Transverse colon (tissue), 4 donors: ENCODE data around the gene HOXA3. TPM values are rescaled to one million over a fixed set of nuclear protein-coding genes. Genes with fewer than 3 reads are reported as not detected.
A peak's percentile ranks its signal among the peaks of the same experiment; 100 is the strongest.

Experiments used
- DNase-seq: peaks from one replicate; pipeline ENCODE4 v3.0.0-alpha.2; 2019
- H3K27ac ChIP-seq, 4 donors: fragments of 200-600 bp; sonication (generic); 2 replicates each; pipeline ENCODE4 v1.5.1; 2016 to 2018; ENCODE audit warnings: inconsistent platforms in 4 of 4
- H3K27me3 ChIP-seq: fragments of 200-600 bp; sonication (generic); 2 replicates; pipeline ENCODE4 v1.5.1; 2017; ENCODE audit warnings: inconsistent platforms
- H3K36me3 ChIP-seq, 4 donors: fragments of 200-600 bp; sonication (generic); 2 replicates each; pipeline ENCODE4 v1.5.1; 2017 to 2019; ENCODE audit warnings: inconsistent platforms in 4 of 4
- H3K4me1 ChIP-seq, 4 donors: fragments of 200-600 bp; sonication (generic); 2 replicates each; pipeline ENCODE4 v1.5.1; 2017 to 2020; ENCODE audit warnings: inconsistent platforms in 4 of 4
- H3K4me3 ChIP-seq, 4 donors: fragments of 200-600 bp; sonication (generic); 1 replicate in 1 of 4; 2 replicates in 3 of 4; pipeline versions ENCODE4 v1.5.1 to v1.6.1; 2017 to 2019; ENCODE audit warnings: inconsistent platforms in 4 of 4
- H3K9me3 ChIP-seq, 2 donors: fragments of 200-600 bp; sonication (generic); 2 replicates each; pipeline ENCODE4 v1.5.1; 2017 to 2019; ENCODE audit warnings: inconsistent platforms in 2 of 2
- CTCF ChIP-seq, 5 experiments: fragments of 200-600 bp in 3 of 5; fragments of 450-650 bp in 2 of 5; sonication (generic) in 3 of 5; IDR thresholded peaks; 1 replicate in 2 of 5; 2 replicates in 3 of 5; pipeline ENCODE4 v1.5.1; 2016 to 2017; ENCODE audit warnings: antibody characterized with exemption in 5 of 5, inconsistent platforms in 3 of 5, mild to moderate bottlenecking in 2 of 5, moderate library complexity in 1 of 5
- EP300 ChIP-seq: sonication (generic); formaldehyde crosslinking; IDR thresholded peaks from one replicate; pipeline ENCODE4 v1.6.1; 2017; ENCODE audit warnings: antibody characterized with exemption, low read depth
- POLR2A ChIP-seq: fragments of 450-650 bp; IDR thresholded peaks from one replicate; pipeline ENCODE4 v1.6.1; 2016; ENCODE audit warnings: antibody characterized with exemption, mild to moderate bottlenecking, moderate library complexity
- POLR2AphosphoS5 ChIP-seq, 3 donors: sonication (generic); formaldehyde crosslinking; IDR thresholded peaks; one replicate each; pipeline ENCODE4 v1.6.1; 2016; ENCODE audit warnings: antibody characterized with exemption in 3 of 3
- WGBS, 2 donors: methylation state at CpG; one replicate each; pipeline ENCODE4 v1.1.5; 2018; ENCODE audit warnings: low coverage in 1 of 2; 5-methylcytosine and 5-hydroxymethylcytosine counted together
- in situ Hi-C, 4 donors: fragments of 200-750 bp; cut with MboI; loops; one replicate each; pipeline versions ENCODE4 v1.15.0 to v1.15.1; 2017; ENCODE audit warnings: low sequenced_read_pairs in 3 of 4, low pct_ligation_motif_present in 1 of 4, low pct_unique_long_range_greater_than_20kb in 1 of 4
- intact Hi-C: fragments of 100-400 bp; cut with DNase I; formaldehyde crosslinking; loops from one replicate; pipeline ENCODE4 v1.15.1; 2023; ENCODE audit warnings: low total_unique reads
- total RNA-seq, 4 donors: library from RNA; depleted of rRNA; stranded (reverse); fragments of >200 nt; gene quantifications; one replicate each; pipeline ENCODE4 v1.1.0, GENCODE V29; 2016

The HOXA3 gene
- total RNA-seq, 4 donors from 2014 or later, result 14.1 to 27.3 (median 15.7) TPM

DNA sequence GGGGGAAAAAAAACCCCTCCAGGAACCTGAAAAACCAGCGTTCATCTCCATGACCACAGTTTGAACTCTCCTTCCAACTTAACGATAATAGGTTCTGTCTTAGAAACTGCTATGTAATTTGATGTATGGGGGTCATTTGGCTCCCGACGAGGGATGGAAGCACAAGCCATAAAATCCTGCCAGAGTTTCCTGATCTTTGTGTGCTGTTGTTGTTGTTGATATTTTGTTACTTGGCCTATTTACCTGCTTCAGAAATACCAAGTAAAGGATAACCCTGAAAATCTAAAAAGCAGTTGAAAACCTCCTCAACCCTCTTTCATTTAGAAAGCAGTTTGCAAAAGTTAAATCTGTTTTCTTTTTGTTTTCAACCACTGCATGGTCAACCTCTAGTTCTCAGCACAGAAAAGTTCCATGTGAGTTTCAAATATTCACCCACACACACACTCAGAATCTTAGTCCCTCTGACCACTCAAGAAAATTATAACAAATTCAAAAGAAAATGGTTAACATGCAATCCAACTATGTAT is 40.6 kb downstream of the HOXA3 start:
- WGBS, 2 donors, result 11 to 29% methylated on average over 4 of the region's 4 CpGs
- H3K36me3 ChIP-seq, result no peaks in the 10 kb centered on the region
- TF ChIP-seq POLR2A (no peak), CTCF (IDR thresholded peaks at IDR 0.05) (no peak), EP300 (no peak), POLR2AphosphoS5 (IDR thresholded peaks at IDR 0.05) (no peak)
- peak overlapping the region; percentile 90 to 96 (median 92) for H3K27ac ChIP-seq
- DNase-seq, result no peak
- peaks cover 10 to 91% (median 67%) of the 10 kb centered on the region in 4 donors for H3K4me1 ChIP-seq
- H3K9me3 ChIP-seq, result no peaks in the 10 kb centered on the region
- intact Hi-C loops (no loop called here), in situ Hi-C loops (no loop called here)
- H3K4me3 ChIP-seq, result no peak overlapping the region
- no peaks in the 10 kb centered on the region for H3K27me3 ChIP-seq

GRCh38 chr7:27111042-27111750 is 41.2 kb downstream of the HOXA3 start:
- H3K27me3 ChIP-seq, result no peaks in the 10 kb centered on the region
- H3K36me3 ChIP-seq, result no peaks in the 10 kb centered on the region
- peak overlapping the region; percentile 90 to 96 (median 92) for H3K27ac ChIP-seq
- in situ Hi-C loops, result no loop called here
- H3K4me3 ChIP-seq, result peak overlapping the region in 2 of 4 donors; percentile 17 to 34
- peaks cover 10 to 89% (median 63%) of the 10 kb centered on the region in 4 donors for H3K4me1 ChIP-seq
- TF ChIP-seq POLR2A (no peak), POLR2AphosphoS5 (IDR thresholded peaks at IDR 0.05) (peak in 1 of 3 donors; percentile 34)
- no peak for DNase-seq
- 27 to 46% methylated on average over 5 to 6 of the region's 6 CpGs for WGBS, 2 donors
- H3K9me3 ChIP-seq, result no peaks in the 10 kb centered on the region
- intact Hi-C loops, result no loop called here

GRCh38 chr7:27110186-27111031 is 42.0 kb downstream of the HOXA3 start:
- peak overlapping the region in 2 of 4 donors; percentile 17 to 34 for H3K4me3 ChIP-seq
- 49% methylated on average over 62 of the region's 66 CpGs; no CpG with 5 or more reads in 1 of the 2 donors for WGBS, 2 donors
- peak overlapping the region; percentile 90 to 96 (median 92) for H3K27ac ChIP-seq
- TF ChIP-seq POLR2AphosphoS5 (IDR thresholded peaks at IDR 0.05) (peak; percentile 52 to 60 (median 53)), EP300 (no peak)
- intact Hi-C loops (no loop called here), in situ Hi-C loops (no loop called here)
- no peaks in the 10 kb centered on the region for H3K27me3 ChIP-seq
- H3K36me3 ChIP-seq, result no peaks in the 10 kb centered on the region
- peak; percentile 78 for DNase-seq
- H3K4me1 ChIP-seq, result peaks cover 10 to 89% (median 59%) of the 10 kb centered on the region in 4 donors
- H3K9me3 ChIP-seq, result no peaks in the 10 kb centered on the region

- H3K4me1 ChIP-seq, result peaks cover 10 to 90% (median 59%) of the 10 kb centered on the region in 4 donors
- intact Hi-C loops, result loop anchor here (5.0 kb wide), 1 partner anchor 38 kb away; the partner anchor contains the start of gene HOXA6
These were observed 42.8 kb downstream of the HOXA3 start for GRCh38 chr7:27109466-27110185.

More at GRCh38 chr7:27109466-27110185, 42.8 kb downstream of the HOXA3 start:
- no peak for TF ChIP-seq POLR2A
- TF ChIP-seq CTCF (IDR thresholded peaks at IDR 0.05), result no peak
- TF ChIP-seq EP300, result no peak
- no peak for TF ChIP-seq POLR2AphosphoS5 (IDR thresholded peaks at IDR 0.05)
- in situ Hi-C loops, result no loop called here
- no peak for DNase-seq
- Histone ChIP-seq H3K9me3 (no peaks in the 10 kb centered on the region), H3K27me3 (no peaks in the 10 kb centered on the region), H3K27ac (peak overlapping the region; percentile 90 to 96 (median 92)), H3K4me3 (no peak overlapping the region), H3K36me3 (no peaks in the 10 kb centered on the region)
- WGBS, 2 donors, result 86% methylated on average over 4 of the region's 4 CpGs; no CpG with 5 or more reads in 1 of the 2 donors
